A549 treated with AZD9567 at 1 μM for 4 hours (cell line): ENCODE results near the gene KLHDC7B. TPM values are rescaled to one million over a fixed set of nuclear protein-coding genes. Genes with fewer than 3 reads are reported as not detected.

Experiments
- total RNA-seq: library from RNA; stranded (reverse); fragments of 200-300 nt; extraction: Qiagen RNA extraction; gene quantifications from 5 replicates; pipeline ENCODE4 v1.2.3, GENCODE V29; 2022; ENCODE audit not compliant: insufficient read depth

KLHDC7B gene
- total RNA-seq = 0.02 to 0.04 TPM in 2 of 5 replicates, not detected in the others

GRCh38 chr22:50545522-50546325 is at the start of gene KLHDC7B:
Gene KLHDC7B, plus strand, starts transcription at chr22:50545899. Its CDS starts 345 bp downstream, at chr22:50546244.

GRCh38 chr22:50507421-50507990 is 38.2 kb upstream of the KLHDC7B start, which contains the start of gene LMF2:
Gene LMF2, minus strand, starts transcription at chr22:50507702. Its CDS starts 27 bp downstream, at chr22:50507675.

GRCh38 chr22:50507991-50508884 is 37.5 kb upstream of the KLHDC7B start, which contains the start of gene NCAPH2:
Gene NCAPH2, plus strand, starts transcription at chr22:50508224. Its CDS starts 114 bp downstream, at chr22:50508338.

GRCh38 chr22:50525104-50525857 is 20.4 kb upstream of the KLHDC7B start, which contains the start of gene SCO2:
Gene SCO2, minus strand, starts transcription at chr22:50525598. Its CDS starts 1,187 bp downstream, at chr22:50524411.

GRCh38 chr22:50529897-50530579 is 15.7 kb upstream of the KLHDC7B start, which contains the start of gene TYMP:
Gene TYMP, minus strand, starts transcription at chr22:50530012. Its CDS starts 303 bp downstream, at chr22:50529709.

GRCh38 chr22:50562523-50563412 is 17.1 kb downstream of the KLHDC7B start, which contains the start of gene SYCE3:
Gene SYCE3, minus strand, starts transcription at chr22:50562919. Its CDS starts 6,514 bp downstream, at chr22:50556405.

GRCh38 chr22:50577987-50578775 is 32.5 kb downstream of the KLHDC7B start, which contains the start of gene CPT1B:
Gene CPT1B, minus strand, starts transcription at chr22:50578427. Its CDS starts 512 bp downstream, at chr22:50577915.

GRCh38 chr22:50582493-50583293 is 37.0 kb downstream of the KLHDC7B start, which contains the start of gene CHKB:
Gene CHKB, minus strand, starts transcription at chr22:50582849. Its CDS starts 68 bp downstream, at chr22:50582781.

GRCh38 chr22:50600538-50600937 is 54.8 kb downstream of the KLHDC7B start, which contains the start of gene MAPK8IP2:
Gene MAPK8IP2, plus strand, starts transcription at chr22:50600793. Its CDS starts 26 bp downstream, at chr22:50600819.

Other genes starting within 250 kb of the KLHDC7B start
- 113 to 126 TPM (median 115 TPM) in 5 replicates for gene PLXNB2, start 238.3 kb upstream of the KLHDC7B start, total RNA-seq
- 2.3 to 4.0 TPM (median 4.0 TPM) in 5 replicates for gene DENND6B, start 218.9 kb upstream of the KLHDC7B start, total RNA-seq
- gene PPP6R2, start 202.6 kb upstream of the KLHDC7B start, total RNA-seq = 12.4 to 15.4 TPM (median 15.1 TPM) in 5 replicates
- 21.4 to 28.8 TPM (median 27.9 TPM) in 5 replicates for gene SBF1, start 70.9 kb upstream of the KLHDC7B start, total RNA-seq
- gene ADM2, start 64.4 kb upstream of the KLHDC7B start, total RNA-seq = 0.52 to 0.59 TPM (median 0.57 TPM) in 5 replicates
- gene MIOX, start 59.0 kb upstream of the KLHDC7B start, total RNA-seq = 0.13 TPM in 1 of 5 replicates, not detected in the others
- gene LMF2, start 38.2 kb upstream of the KLHDC7B start, total RNA-seq = 24.1 to 54.9 TPM (median 52.4 TPM) in 5 replicates
- 33.8 to 41.0 TPM (median 40.1 TPM) in 5 replicates for gene NCAPH2, start 37.7 kb upstream of the KLHDC7B start, total RNA-seq
- gene SCO2, start 20.3 kb upstream of the KLHDC7B start, total RNA-seq = 3.5 to 6.6 TPM (median 4.4 TPM) in 4 of 5 replicates, not detected in the other
- gene TYMP, start 15.9 kb upstream of the KLHDC7B start, total RNA-seq = 14.2 to 18.0 TPM (median 17.2 TPM) in 5 replicates
- 0.33 to 0.56 TPM (median 0.40 TPM) in 3 of 5 replicates, not detected in the others for gene SYCE3, start 17.0 kb downstream of the KLHDC7B start, total RNA-seq
- gene CPT1B, start 32.5 kb downstream of the KLHDC7B start, total RNA-seq = 13.1 to 20.3 TPM (median 13.8 TPM) in 5 replicates
- 7.4 to 23.6 TPM (median 18.9 TPM) in 5 replicates for gene CHKB, start 37.0 kb downstream of the KLHDC7B start, total RNA-seq
- 2.1 to 3.8 TPM (median 3.6 TPM) in 5 replicates for gene MAPK8IP2, start 54.9 kb downstream of the KLHDC7B start, total RNA-seq
- 14.3 to 25.8 TPM (median 22.9 TPM) in 5 replicates for gene ARSA, start 82.3 kb downstream of the KLHDC7B start, total RNA-seq
- gene SHANK3, start 126.9 kb downstream of the KLHDC7B start, total RNA-seq = 3.7 to 5.3 TPM (median 4.5 TPM) in 5 replicates
- 0.07 to 0.19 TPM (median 0.08 TPM) in 3 of 5 replicates, not detected in the others for gene ACR, start 192.3 kb downstream of the KLHDC7B start, total RNA-seq
- gene RABL2B, start 237.7 kb downstream of the KLHDC7B start, total RNA-seq = 10.0 to 22.0 TPM (median 21.7 TPM) in 5 replicates